ENCODE data around the gene IRF9.

IRF9 gene

GRCh38 chr14:24160850-24161804 is at the start of gene IRF9:
IRF9 (plus strand) TSS chr14:24161265; CDS start chr14:24162145, 880 bp downstream.
- peak; percentile 97 for DNase-seq

- DNase-seq, result no peak
These were observed 47.7 kb upstream of the IRF9 start for GRCh38 chr14:24113379-24113800.

GRCh38 chr14:24113801-24114531 is 47.1 kb upstream of the IRF9 start:
- peak; percentile 87 for DNase-seq

GRCh38 chr14:24114532-24115421 is 46.3 kb upstream of the IRF9 start, which contains the start of the genes DCAF11 and NRL:
DCAF11 (plus strand) TSS chr14:24114777; CDS start chr14:24115595, 818 bp downstream.
NRL (minus strand) TSS chr14:24114949; CDS start chr14:24082848, 32,101 bp downstream.
- peak; percentile 100 for DNase-seq

GRCh38 chr14:24115422-24116127 is 45.5 kb upstream of the IRF9 start:
- no peak for DNase-seq

GRCh38 chr14:24116128-24116814 is 44.8 kb upstream of the IRF9 start:
- no peak for DNase-seq

GRCh38 chr14:24117179-24117578 is 43.9 kb upstream of the IRF9 start:
- no peak for DNase-seq

- no peak for DNase-seq
These were observed 41.4 kb upstream of the IRF9 start for GRCh38 chr14:24119691-24120090.

GRCh38 chr14:24121210-24121609 is 39.9 kb upstream of the IRF9 start:
- DNase-seq, result no peak

GRCh38 chr14:24122416-24122815 is 38.6 kb upstream of the IRF9 start:
- no peak for DNase-seq

GRCh38 chr14:24122898-24123297 is 38.2 kb upstream of the IRF9 start:
- no peak for DNase-seq

GRCh38 chr14:24123424-24124417 is 37.3 kb upstream of the IRF9 start:
- DNase-seq, result no peak

GRCh38 chr14:24126939-24127338 is 34.1 kb upstream of the IRF9 start:
- no peak for DNase-seq

- DNase-seq, result no peak
These were observed 33.4 kb upstream of the IRF9 start for GRCh38 chr14:24127673-24128072.

GRCh38 chr14:24129410-24129998 is 31.6 kb upstream of the IRF9 start:
- no peak for DNase-seq

GRCh38 chr14:24130380-24130716 is 30.7 kb upstream of the IRF9 start, which contains the start of gene FITM1:
FITM1 (plus strand) TSS chr14:24130659; CDS start chr14:24131564, 905 bp downstream.
- no peak for DNase-seq

GRCh38 chr14:24130717-24131548 is 30.1 kb upstream of the IRF9 start:
- no peak for DNase-seq

- DNase-seq, result no peak
These were observed 29.5 kb upstream of the IRF9 start for GRCh38 chr14:24131549-24131966.

All from activated CD4-positive, alpha-beta T cell treated with anti-CD3 and anti-CD28 coated beads, Interleukin-10, Interleukin-2, amounts not matched to agents 100 ng/mL and 50 ng/mL, durations not matched to agents 16 hours and 8 hours (primary cell).